GM21786 (cell line): ENCODE data around the gene SPHKAP.
A peak's percentile ranks its signal among the peaks of the same experiment; 100 is the strongest.
"Not testable (repeated sequence)": the region's sequence is repeated elsewhere in the genome, so short reads cannot be mapped to it uniquely, and the experiment has no call there.

Source experiments
- ATAC-seq: cut with Tn5 transposase; IDR thresholded peaks from one replicate; pipeline ENCODE4 v1.9.1; 2021; ENCODE audit not compliant: unreplicated experiment

The SPHKAP gene, protein sequence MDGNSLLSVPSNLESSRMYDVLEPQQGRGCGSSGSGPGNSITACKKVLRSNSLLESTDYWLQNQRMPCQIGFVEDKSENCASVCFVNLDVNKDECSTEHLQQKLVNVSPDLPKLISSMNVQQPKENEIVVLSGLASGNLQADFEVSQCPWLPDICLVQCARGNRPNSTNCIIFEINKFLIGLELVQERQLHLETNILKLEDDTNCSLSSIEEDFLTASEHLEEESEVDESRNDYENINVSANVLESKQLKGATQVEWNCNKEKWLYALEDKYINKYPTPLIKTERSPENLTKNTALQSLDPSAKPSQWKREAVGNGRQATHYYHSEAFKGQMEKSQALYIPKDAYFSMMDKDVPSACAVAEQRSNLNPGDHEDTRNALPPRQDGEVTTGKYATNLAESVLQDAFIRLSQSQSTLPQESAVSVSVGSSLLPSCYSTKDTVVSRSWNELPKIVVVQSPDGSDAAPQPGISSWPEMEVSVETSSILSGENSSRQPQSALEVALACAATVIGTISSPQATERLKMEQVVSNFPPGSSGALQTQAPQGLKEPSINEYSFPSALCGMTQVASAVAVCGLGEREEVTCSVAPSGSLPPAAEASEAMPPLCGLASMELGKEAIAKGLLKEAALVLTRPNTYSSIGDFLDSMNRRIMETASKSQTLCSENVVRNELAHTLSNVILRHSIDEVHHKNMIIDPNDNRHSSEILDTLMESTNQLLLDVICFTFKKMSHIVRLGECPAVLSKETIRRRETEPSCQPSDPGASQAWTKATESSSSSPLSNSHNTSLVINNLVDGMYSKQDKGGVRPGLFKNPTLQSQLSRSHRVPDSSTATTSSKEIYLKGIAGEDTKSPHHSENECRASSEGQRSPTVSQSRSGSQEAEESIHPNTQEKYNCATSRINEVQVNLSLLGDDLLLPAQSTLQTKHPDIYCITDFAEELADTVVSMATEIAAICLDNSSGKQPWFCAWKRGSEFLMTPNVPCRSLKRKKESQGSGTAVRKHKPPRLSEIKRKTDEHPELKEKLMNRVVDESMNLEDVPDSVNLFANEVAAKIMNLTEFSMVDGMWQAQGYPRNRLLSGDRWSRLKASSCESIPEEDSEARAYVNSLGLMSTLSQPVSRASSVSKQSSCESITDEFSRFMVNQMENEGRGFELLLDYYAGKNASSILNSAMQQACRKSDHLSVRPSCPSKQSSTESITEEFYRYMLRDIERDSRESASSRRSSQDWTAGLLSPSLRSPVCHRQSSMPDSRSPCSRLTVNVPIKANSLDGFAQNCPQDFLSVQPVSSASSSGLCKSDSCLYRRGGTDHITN (N-terminal part only)

GRCh38 chr2:228181098-228182019 is at the start of gene SPHKAP:
Gene SPHKAP (minus strand): TSS chr2:228181687. CDS start chr2:228181598, 89 bp downstream.
- no peak for ATAC-seq

DNA sequence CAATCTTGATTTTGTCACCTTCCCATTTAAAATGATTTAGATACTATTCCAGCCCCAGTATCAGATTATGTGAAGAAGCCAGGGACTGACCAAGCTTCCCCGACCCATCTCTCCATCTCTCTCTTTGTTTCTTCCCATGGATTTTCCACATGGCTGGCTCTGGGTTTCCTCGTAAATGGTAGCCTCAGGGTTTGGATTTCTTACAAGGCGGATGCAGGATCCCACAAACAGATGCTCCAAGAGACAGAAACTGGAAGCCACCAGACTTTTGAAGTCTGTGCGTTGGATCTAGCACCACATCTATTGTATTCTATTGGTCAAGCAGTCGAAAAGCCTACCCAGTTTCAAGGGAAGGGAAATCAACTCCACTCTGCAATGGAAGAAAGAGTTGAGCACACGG is 46.0 kb upstream of the SPHKAP start:
- no peak for ATAC-seq

DNA sequence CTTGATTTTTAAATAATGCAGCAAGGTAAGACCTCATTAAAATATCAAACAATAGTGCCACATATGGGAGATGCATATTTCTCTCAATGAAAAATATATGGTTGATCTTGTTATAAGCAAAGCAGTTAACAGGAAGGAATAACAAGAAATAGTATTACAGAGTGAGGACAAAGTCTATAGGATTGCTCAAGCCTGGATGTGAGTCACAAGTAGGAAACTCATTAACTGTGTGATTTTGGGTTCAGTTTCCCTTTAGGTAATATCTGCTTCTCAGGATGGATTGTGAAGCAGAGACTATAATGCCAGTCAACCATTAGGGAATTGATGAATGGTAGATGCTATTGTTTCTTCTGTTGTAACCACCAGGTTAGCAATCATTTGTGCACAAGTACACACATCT is 42.9 kb upstream of the SPHKAP start:
- ATAC-seq = no peak

DNA sequence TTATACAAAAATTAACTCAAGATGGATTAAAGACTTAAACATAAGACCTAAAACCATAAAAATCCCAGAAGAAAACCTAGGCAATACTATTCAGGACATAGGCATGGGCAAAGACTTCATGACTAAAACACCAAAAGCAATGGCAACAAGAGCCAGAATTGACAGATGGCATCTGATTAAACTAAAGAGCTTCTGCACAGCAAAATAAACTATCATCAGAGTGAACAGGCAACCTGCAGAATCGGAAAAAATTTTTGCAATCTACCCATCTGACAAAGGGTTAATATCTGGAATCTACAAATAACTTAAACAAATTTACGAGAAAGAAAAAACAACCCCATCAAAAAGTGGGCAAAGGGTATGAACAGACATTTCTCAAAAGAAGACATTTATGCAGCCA is 37.1 kb upstream of the SPHKAP start:
- not testable (repeated sequence) for ATAC-seq

DNA sequence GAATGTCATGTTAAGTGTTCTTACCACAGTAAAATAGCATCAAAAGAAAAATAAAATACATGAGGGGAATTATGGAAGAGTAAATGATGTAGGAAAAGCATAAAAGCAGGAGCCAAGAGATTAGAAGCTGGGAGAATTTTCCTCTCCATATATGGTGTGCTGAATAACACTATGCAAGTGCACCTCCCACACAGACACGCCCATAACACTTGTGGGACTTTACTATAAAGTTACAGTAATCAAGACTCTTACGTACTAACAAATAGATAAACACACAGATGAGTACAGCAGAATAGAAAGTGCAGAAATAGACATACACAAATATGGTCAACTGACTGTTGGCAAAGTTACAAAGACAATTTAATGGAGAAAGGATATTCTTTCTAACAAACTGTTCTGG is 16.0 kb upstream of the SPHKAP start:
- no peak for ATAC-seq

DNA sequence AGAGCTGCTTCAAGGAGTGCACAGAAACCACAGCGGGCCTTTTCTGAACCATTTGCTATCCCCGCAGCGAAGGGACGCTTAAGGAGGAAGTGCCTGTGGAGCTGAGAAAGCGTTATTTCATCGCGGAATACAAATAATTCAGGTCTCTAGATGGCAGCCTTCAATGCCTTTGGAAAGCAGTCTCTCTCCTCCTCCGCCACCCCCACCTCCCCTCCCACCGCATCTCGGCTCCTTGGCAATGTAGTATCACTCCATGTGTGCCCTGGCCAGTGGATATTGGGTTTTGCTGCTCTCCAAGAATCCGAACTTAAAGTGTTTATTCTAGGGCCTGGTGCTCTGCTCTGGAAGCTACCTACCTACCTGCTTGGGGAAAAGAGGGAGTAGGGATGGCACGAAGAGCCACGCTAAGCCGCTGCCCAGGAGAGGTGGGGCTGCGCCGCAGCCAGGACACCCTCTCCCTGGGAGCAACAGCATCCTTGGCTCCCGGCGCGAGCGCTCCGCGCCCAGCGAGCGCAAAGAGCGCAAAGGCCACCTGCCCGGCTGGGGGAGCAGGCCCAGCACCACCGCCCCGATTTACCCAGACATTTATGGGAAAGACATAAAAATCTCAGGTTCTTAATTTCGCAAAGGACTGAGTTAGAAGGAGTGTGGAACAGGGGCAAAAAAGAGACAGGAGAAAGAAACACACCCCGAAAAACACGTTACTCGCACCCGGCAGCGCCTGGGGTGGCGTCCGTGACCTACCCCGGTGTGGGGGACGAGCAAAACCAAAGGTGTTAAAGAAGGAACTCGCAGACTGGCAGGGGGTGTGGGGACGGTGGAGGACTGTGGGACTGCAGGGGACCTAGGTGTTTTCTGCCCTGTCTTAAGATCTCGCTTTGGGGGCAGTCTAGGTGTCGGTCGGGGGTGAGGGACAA is 1.0 kb downstream of the SPHKAP start:
- ATAC-seq = no peak

DNA sequence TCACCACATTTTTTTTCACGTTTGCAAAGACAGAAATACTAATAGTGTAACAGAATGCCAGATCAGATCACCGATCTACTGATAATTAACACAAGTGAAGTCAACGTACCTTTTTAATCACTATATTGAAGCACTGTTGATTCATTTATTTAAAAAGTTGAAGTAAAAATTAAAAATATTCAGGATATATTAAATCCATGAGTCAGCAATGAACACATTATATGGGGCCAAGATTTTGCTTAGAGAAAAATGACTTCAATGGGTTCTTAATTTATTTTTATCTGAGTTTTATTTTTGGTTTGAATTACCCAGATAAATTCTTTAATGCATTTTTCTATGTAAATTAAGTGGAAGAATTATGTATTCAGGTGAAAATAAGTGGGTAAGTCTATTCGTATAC is 14.2 kb downstream of the SPHKAP start:
- no peak for ATAC-seq

DNA sequence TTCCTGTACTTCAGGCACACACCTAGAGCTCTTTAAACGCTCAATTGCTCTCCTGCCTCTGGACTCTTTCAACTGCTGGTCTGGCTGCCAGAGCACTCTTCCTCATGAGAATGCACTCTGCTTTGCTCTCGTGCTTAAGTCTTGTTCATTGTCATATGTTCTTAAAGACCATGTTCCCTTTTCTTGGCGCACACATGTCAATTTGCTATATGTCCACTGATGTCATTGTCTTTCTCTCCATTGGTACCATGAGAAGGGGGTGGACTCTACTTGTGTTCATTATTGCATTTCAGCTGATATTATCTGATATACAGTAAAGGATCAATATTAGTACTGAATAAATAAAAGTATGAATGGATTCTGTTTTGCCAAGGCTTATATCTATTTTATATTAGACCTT is 16.8 kb downstream of the SPHKAP start:
- ATAC-seq = no peak

GRCh38 chr2:228157841-228158240 is 23.6 kb downstream of the SPHKAP start:
- no peak for ATAC-seq

DNA sequence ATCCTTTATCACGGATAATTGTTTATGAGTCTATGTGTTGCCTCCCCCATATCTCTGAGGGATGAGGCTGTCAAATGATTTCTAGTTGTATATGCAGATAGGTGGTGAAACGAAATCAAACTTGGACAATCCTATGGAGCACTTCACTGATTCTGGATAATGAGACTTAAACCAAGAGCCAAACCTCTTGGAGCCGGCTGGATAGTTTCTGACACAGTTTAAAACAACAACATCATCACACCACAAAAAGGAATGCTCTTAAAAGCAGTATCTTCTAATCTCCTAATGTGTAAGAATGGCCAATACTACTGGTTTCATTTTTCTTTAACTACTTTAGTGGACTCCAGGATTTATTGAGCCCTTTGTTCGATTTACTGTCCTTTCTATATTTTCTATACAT is 36.5 kb downstream of the SPHKAP start:
- no peak for ATAC-seq

DNA sequence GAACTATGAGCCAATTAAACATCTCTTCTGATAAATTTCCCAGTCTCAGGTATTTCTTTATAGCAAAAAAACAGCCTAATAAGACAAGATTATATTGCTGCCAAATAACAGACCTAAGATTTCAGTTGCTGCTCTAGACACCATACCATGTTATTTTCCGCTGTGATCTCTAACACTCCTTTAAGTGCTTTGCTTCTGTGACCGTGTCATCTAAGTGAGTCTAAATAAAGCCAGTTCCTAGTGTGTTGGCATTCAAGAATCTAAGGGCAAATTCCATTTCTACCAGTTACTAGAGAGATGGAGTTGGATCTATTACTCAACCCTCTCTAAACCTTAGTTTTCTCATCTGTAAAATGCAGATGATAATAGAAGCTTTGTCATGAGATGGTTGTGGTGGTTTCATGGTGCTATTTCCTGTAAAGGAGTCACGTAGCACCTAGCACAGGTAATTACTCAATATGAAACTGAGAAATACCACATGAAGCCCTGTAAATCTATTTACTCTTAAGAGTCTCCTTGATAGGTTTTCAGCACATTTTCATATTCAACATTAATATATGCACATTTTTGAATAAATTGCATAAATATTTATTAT is 40.5 kb downstream of the SPHKAP start:
- peak; percentile 99 for ATAC-seq

- no peak for ATAC-seq
Observed at GRCh38 chr2:228136027-228136426, 45.5 kb downstream of the SPHKAP start.

DNA sequence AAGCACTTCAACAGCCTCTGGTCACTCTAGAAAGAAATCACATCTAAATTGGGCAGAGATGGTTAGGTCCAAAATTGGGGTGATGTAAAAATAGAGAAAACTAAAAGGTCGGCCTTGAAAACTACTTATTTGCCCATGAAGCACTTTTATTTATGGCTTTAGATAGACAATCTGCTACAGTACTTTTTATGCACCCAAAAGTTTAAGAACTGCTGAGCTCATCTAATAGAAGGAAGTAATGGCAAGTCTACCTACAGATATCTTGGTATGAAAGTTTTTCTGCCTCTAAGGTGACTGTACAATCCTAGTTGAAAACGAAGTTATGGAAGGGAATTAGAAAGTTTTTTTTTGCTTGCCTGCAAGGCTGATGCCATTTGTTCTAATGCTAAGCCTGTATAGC is 46.2 kb downstream of the SPHKAP start:
- ATAC-seq = no peak

GRCh38 chr2:228131833-228132232 is 49.7 kb downstream of the SPHKAP start:
- no peak for ATAC-seq

GRCh38 chr2:228126401-228126800 is 55.1 kb downstream of the SPHKAP start:
- no peak for ATAC-seq

DNA sequence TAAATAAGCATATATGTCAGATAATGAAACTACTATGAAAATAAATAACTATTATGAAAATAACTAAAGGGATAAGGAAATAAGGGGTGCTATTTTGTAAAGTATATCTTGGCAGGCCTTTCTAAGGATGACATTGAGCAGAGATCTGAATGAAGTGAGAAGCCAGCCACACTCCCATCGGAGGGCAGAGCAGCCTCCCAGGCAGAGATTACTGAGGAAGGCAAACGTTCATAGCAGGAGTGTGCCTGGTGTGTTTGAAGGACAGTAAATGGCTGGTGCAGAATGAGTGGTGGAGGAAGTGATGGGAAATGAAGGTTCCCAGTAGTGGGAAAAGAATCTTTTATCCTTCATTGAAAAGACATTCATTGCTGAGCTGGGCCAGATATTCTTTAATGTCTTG is 62.5 kb downstream of the SPHKAP start:
- no peak for ATAC-seq

GRCh38 chr2:228107846-228108245 is 73.6 kb downstream of the SPHKAP start:
- ATAC-seq = no peak

DNA sequence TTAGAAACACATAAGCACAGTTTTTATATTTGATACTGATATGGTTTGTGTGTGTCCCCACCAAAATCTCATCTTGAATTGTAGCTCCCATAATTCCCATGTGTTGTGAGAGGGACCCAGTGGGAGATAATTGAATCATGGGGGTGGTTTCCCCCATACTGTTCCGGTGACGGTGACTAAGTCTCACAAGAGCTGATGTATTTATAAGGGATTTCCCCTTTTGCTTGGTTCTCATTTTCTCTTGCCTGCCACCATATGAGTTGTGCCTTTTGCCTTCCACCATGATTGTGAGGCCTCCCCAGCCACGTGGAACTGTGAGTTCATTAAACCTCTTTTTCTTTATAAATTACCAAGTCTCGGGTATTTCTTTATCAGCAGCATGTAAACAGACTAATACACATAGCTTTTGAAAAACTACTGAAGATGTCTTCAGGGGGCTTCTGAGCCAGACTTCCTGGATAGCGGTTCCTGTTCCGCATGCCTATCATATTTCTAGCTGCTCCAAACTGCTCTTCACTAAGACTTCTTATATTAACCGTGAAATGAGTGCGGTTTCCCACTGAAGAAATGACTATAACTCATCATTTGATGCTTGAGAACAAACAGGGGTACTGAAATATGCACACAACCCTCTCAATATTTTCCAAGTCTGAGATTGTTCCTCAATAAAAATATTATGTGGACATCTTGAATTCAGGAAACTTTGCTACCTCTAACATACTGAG is 75.8 kb downstream of the SPHKAP start:
- ATAC-seq = no peak
